K562 (cell line): ENCODE measurements around the gene NBEAL2. TPM values are rescaled to one million over a fixed set of nuclear protein-coding genes. Genes with fewer than 3 reads are reported as not detected.

ENCODE experiments used
- ATAC-seq: fragments of 200-7000 bp; cut with Tn5 transposase; 3 replicates; pipeline ENCODE4 v1.9.1; 2020; ENCODE audit warnings: moderate library complexity
- BruUV-seq: library from RNA; stranded (reverse); fragments of 400-500 nt; replicated peaks from 2 replicates; lab custom pipeline; 2021; lab: Mats Ljungman, UMichigan
- CTCF ChIA-PET: fragments of 300-600 bp; formaldehyde crosslinking; extraction: SDS; loops from one replicate; lab custom pipeline; 2021; ENCODE audit warnings: low intra/inter-chr PET ratio; lab: Yijun Ruan, JAX
- POLR2A ChIA-PET: fragments of 300-600, 350-650 bp; sonication (Branson Sonifier 250); formaldehyde crosslinking; extraction: SDS; loops from one replicate; lab custom pipeline; 2021; ENCODE audit warnings: antibody characterized with exemption, inconsistent platforms; lab: Yijun Ruan, JAX
- DNase-seq, 4 experiments: peaks; one replicate each; pipeline versions ENCODE4 v3.0.0 to v3.0.0-alpha.2; 2011 to 2018; ENCODE audit warnings: low spot score in 3 of 4, mixed read lengths in 3 of 4; ENCODE audit errors: extremely low read depth in 1 of 4
- FAIRE-seq: peaks from 2 replicates; lab custom pipeline; 2011; peaks lifted over from hg19 to GRCh38; lab: Jason Lieb, UNC
- H2AFZ ChIP-seq: 2 replicates; pipeline ENCODE4 v1.6.0; 2011; ENCODE audit warnings: low read depth, low read length, control low read depth, inconsistent platforms
- H3K27ac ChIP-seq: fragments of 200-600 bp; 3 replicates; pipeline ENCODE4 v1.8.0; 2011; ENCODE audit warnings: low read depth, mild to moderate bottlenecking, control low read depth, inconsistent platforms, low read length, moderate library complexity, mixed read lengths; ENCODE audit errors: extremely low read depth
- H3K27me3 ChIP-seq, 2 experiments: fragments of 300-600 bp in 1 of 2; 2 replicates in 1 of 2; 3 replicates in 1 of 2; pipeline versions ENCODE4 v1.6.0 to v1.8.0; 2011; ENCODE audit warnings: inconsistent platforms in 2 of 2, low read length in 2 of 2, mild to moderate bottlenecking in 1 of 2, mixed read lengths in 1 of 2, moderate library complexity in 1 of 2; ENCODE audit not compliant: control insufficient read depth in 2 of 2, insufficient read depth in 2 of 2
- H3K36me3 ChIP-seq: fragments of 300-600 bp; 3 replicates; pipeline ENCODE4 v1.8.0; 2011; ENCODE audit warnings: mild to moderate bottlenecking, low read length, inconsistent platforms; ENCODE audit not compliant: control insufficient read depth, insufficient read depth
- H3K4me1 ChIP-seq, 2 experiments: fragments of 200-600 bp in 1 of 2; replicated peaks in 1 of 2; 2 replicates in 1 of 2; 3 replicates in 1 of 2; pipeline versions ENCODE4 v1.5.1 to v1.8.0; 2011; ENCODE audit warnings: inconsistent platforms in 2 of 2, low read length in 2 of 2, mild to moderate bottlenecking in 1 of 2, mixed read lengths in 1 of 2, moderate library complexity in 1 of 2; ENCODE audit not compliant: control insufficient read depth in 2 of 2, insufficient read depth in 2 of 2
- H3K4me2 ChIP-seq: 2 replicates; pipeline ENCODE4 v1.6.1; 2011; ENCODE audit warnings: low read length, control low read depth, inconsistent platforms, mixed read lengths; ENCODE audit not compliant: insufficient read depth
- H3K4me3 ChIP-seq: fragments of 200-600 bp; sonication (generic), shearing (Covaris generic); 2 replicates; pipeline ENCODE4 v1.5.1; 2016; ENCODE audit warnings: control low read depth, inconsistent platforms
- H3K79me2 ChIP-seq: fragments of 200-600 bp; 3 replicates; pipeline ENCODE4 v1.8.0; 2011; ENCODE audit warnings: low read length, inconsistent platforms; ENCODE audit not compliant: control insufficient read depth, insufficient read depth
- H3K9ac ChIP-seq, 2 experiments: 2 replicates each; pipeline versions ENCODE4 v1.6.0 to v1.6.1; 2011; ENCODE audit warnings: low read depth in 2 of 2, low read length in 2 of 2, control low read depth in 1 of 2, inconsistent platforms in 1 of 2, mild to moderate bottlenecking in 1 of 2, mixed read lengths in 1 of 2; ENCODE audit not compliant: insufficient read depth in 1 of 2
- H3K9me1 ChIP-seq: one replicate; pipeline ENCODE4 v1.6.0; 2011; ENCODE audit warnings: inconsistent platforms, mild to moderate bottlenecking, low read length, moderate library complexity; ENCODE audit not compliant: control insufficient read depth, insufficient read depth
- H3K9me3 ChIP-seq: replicated peaks from 2 replicates; pipeline ENCODE4 v1.5.1; 2011; ENCODE audit warnings: low read depth, low read length, inconsistent platforms; ENCODE audit not compliant: control insufficient read depth, insufficient read depth
- H4K20me1 ChIP-seq: replicated peaks from 2 replicates; pipeline ENCODE4 v1.6.1; 2011; ENCODE audit warnings: low read length, inconsistent platforms, mixed read lengths; ENCODE audit not compliant: control insufficient read depth, insufficient read depth
- ERF ChIP-seq: fragments of 450-650 bp; formaldehyde crosslinking; IDR thresholded peaks from 2 replicates; pipeline ENCODE4 v1.4.0; 2020; ENCODE audit warnings: mild to moderate bottlenecking, mixed read lengths
- JUND ChIP-seq, 2 experiments: IDR thresholded peaks; 2 replicates in 1 of 2; 3 replicates in 1 of 2; pipeline ENCODE4 v1.6.1; 2011; ENCODE audit warnings: borderline replicate concordance in 2 of 2, low read depth in 2 of 2, low read length in 2 of 2, improper control_type of control experiment in 1 of 2, missing biosample characterization in 1 of 2, missing genetic modification characterization in 1 of 2, missing genetic modification reagents in 1 of 2
- KLF16 ChIP-seq: IDR thresholded peaks from 2 replicates; pipeline ENCODE4 v1.6.1; 2016; ENCODE audit warnings: antibody characterized with exemption
- NFIC ChIP-seq: fragments of 450-650 bp; IDR thresholded peaks from 2 replicates; pipeline ENCODE4 v1.6.1; 2017; ENCODE audit warnings: mild to moderate bottlenecking, inconsistent platforms
- TCF3 ChIP-seq: sonication (generic); formaldehyde crosslinking; IDR thresholded peaks from 2 replicates; pipeline ENCODE4 v1.4.0; 2020; ENCODE audit warnings: mild to moderate bottlenecking, missing genetic modification reagents
- YBX1 ChIP-seq: fragments of 450-650 bp; IDR thresholded peaks from 2 replicates; pipeline ENCODE4 v1.7.1; 2016; ENCODE audit warnings: mild to moderate bottlenecking
- YY1 ChIP-seq, 3 experiments: IDR thresholded peaks; 2 replicates each; pipeline ENCODE4 v1.6.1; 2011; ENCODE audit warnings: low read length in 2 of 3, mild to moderate bottlenecking in 2 of 3, moderate library complexity in 2 of 3, borderline replicate concordance in 1 of 3, control low read depth in 1 of 3, low read depth in 1 of 3; ENCODE audit not compliant: insufficient read depth in 3 of 3, insufficient replicate concordance in 2 of 3, control insufficient read depth in 1 of 3, insufficient read length in 1 of 3; ENCODE audit errors: extremely low read depth in 1 of 3
- ZC3H4 ChIP-seq: sonication (generic); formaldehyde crosslinking; IDR thresholded peaks from 2 replicates; pipeline ENCODE4 v1.9.0; 2021; ENCODE audit warnings: missing genetic modification reagents, borderline replicate concordance
- ZNF639 ChIP-seq, 2 experiments: fragments of 200-800 bp in 1 of 2; sonication (Bioruptor generic) in 1 of 2; sonication (generic) in 1 of 2; formaldehyde crosslinking in 1 of 2; IDR thresholded peaks in 1 of 2; conservative IDR thresholded peaks in 1 of 2; 2 replicates each; pipeline versions ENCODE4 v1.5.0 to v1.6.1; 2016 to 2020; ENCODE audit warnings: missing compliant biosample characterization in 1 of 2, missing genetic modification characterization in 1 of 2, missing genetic modification reagents in 1 of 2
- WGBS: fragments of 100-300 bp; shearing (Covaris generic); methylation state at CpG from one replicate; pipeline ENCODE4 v1.1.6; 2016; ENCODE audit warnings: low coverage, mixed read lengths; ENCODE audit not compliant: insufficient coverage; ENCODE audit errors: missing lambda C conversion rate; 5-methylcytosine and 5-hydroxymethylcytosine counted together
- in situ Hi-C: fragments of 300-500 bp; cut with MboI; formaldehyde crosslinking; loops from 4 replicates; pipeline ENCODE4 v1.15.0; 2018; ENCODE audit warnings: inconsistent platforms, mixed read lengths
- intact Hi-C: fragments of 100-400 bp; cut with micrococcal nuclease; formaldehyde crosslinking; loops from 2 replicates; pipeline ENCODE4 v1.14.2; 2022
- polyA plus RNA-seq, 8 experiments: library from polyadenylated mRNA; depleted of rRNA in 4 of 8; stranded (reverse) in 5 of 8; unstranded in 3 of 8; fragments of >200 nt; fragmentation: Nextera tagmentation in 2 of 8; fragmentation: Illumina TruSeq in 1 of 8; extraction: Ambion mirVana in 2 of 8; extraction: Trizol in 1 of 8; gene quantifications; 2 replicates each; pipeline versions ENCODE4 v1.2.1 to v1.2.3, GENCODE V29; 2011 to 2014; ENCODE audit warnings: inconsistent platforms in 1 of 8, missing spikeins in 1 of 8
- total RNA-seq, 7 experiments: library from RNA; depleted of rRNA in 6 of 7; stranded (reverse); fragments of >200 nt in 6 of 7; fragmentation: Illumina TruSeq in 2 of 7; extraction: Trizol in 2 of 7; gene quantifications; 2 replicates each; pipeline versions ENCODE4 v1.2.1 to v1.2.3, GENCODE V29; 2011 to 2021; ENCODE audit warnings: low replicate concordance in 1 of 7

Gene NBEAL2
- total and polyA plus RNA-seq, 9 of the 15 experiments (the other 6 are each of a cell fraction or from before 2014, with no cell fraction given) = 0.06 to 114 (median 29.6) TPM

- peaks cover 76% of the 10 kb centered on the region for H3K36me3 ChIP-seq
- POLR2A ChIA-PET = interaction anchor here (0.6 to 3.0 kb wide), 4 partner anchors 12 to 56 kb away, joined by 3 to 10 read pairs (median 4); partner anchors contain the start of gene NBEAL2
- WGBS = 79% methylated on average over 6 of the region's 6 CpGs
- H3K4me2 ChIP-seq = no peak overlapping the region
- no peaks in the 10 kb centered on the region for H3K9me3 ChIP-seq
- H2AFZ ChIP-seq = no peak overlapping the region
- CTCF ChIA-PET = no interaction called here
- no TSS peak for BruUV-seq
- H3K27ac ChIP-seq = no peak overlapping the region
- H3K4me3 ChIP-seq = no peak overlapping the region
- peaks cover 93% of the 10 kb centered on the region for H3K79me2 ChIP-seq
- peaks cover 33% of the 10 kb centered on the region for H4K20me1 ChIP-seq
- H3K9me1 ChIP-seq = peaks cover 10% of the 10 kb centered on the region
- no peak for FAIRE-seq
- no peaks in the 10 kb centered on the region for H3K27me3 ChIP-seq
- intact Hi-C loops = loop anchor here (2.0 to 5.0 kb wide), 2 partner anchors 46 to 67 kb away; partner anchors contain the start of genes CCDC12 and NBEAL2
- TF ChIP-seq JUND (IDR thresholded peaks at IDR 0.05; ENCODE audit: borderline replicate concordance, low read depth, low read length) = no peak
- TF ChIP-seq JUND (tag; IDR thresholded peaks at IDR 0.05; ENCODE audit: borderline replicate concordance, low read depth, low read length) = no peak
- no peak for TF ChIP-seq YBX1
- TF ChIP-seq KLF16 = no peak
- no peak for TF ChIP-seq ZNF639 (CRISPR knock-in tag; conservative IDR thresholded peaks at IDR 0.05 in 1 of 2, IDR thresholded peaks at IDR 0.05 in 1 of 2)
- TF ChIP-seq YY1 (IDR thresholded peaks at IDR 0.05; ENCODE audit: borderline replicate concordance in 1 of 3, control insufficient read depth in 1 of 3, extremely low read depth in 1 of 3, insufficient read depth in 3 of 3, insufficient read length in 1 of 3, insufficient replicate concordance in 2 of 3, low read depth in 1 of 3, low read length in 2 of 3) = no peak
- TF ChIP-seq ZC3H4 = no peak
- 0 out of 2 replicates have a peak, but pooled peaks have one; percentile 12 for TF ChIP-seq NFIC
- TF ChIP-seq TCF3 (CRISPR knock-in tag) = no peak
- no peak for TF ChIP-seq ERF (CRISPR knock-in tag)
- TF ChIP-seq, all 486 proteins: peak for 1
- in situ Hi-C loops = no loop called here
- H3K9ac ChIP-seq = no peak overlapping the region; a peak in 1 of 4 replicates
- ATAC-seq (peak; percentile 31), DNase-seq (no peak)
- peaks cover 36 to 40% of the 10 kb centered on the region in 2 experiments for H3K4me1 ChIP-seq
Observed at GRCh38 chr3:46931631-46932331, 47.7 kb upstream of the NBEAL2 start.
